GM21717 (cell line): Measurements from ENCODE around the gene ELL2.
"Not testable (repeated sequence)": the region's sequence is repeated elsewhere in the genome, so short reads cannot be mapped to it uniquely, and the experiment has no call there.

ENCODE experiments used
- ATAC-seq: cut with Tn5 transposase; IDR thresholded peaks from one replicate; pipeline ENCODE4 v1.9.1; 2021; ENCODE audit warnings: mild to moderate bottlenecking, moderate library complexity; ENCODE audit not compliant: unreplicated experiment

The ELL2 gene

DNA sequence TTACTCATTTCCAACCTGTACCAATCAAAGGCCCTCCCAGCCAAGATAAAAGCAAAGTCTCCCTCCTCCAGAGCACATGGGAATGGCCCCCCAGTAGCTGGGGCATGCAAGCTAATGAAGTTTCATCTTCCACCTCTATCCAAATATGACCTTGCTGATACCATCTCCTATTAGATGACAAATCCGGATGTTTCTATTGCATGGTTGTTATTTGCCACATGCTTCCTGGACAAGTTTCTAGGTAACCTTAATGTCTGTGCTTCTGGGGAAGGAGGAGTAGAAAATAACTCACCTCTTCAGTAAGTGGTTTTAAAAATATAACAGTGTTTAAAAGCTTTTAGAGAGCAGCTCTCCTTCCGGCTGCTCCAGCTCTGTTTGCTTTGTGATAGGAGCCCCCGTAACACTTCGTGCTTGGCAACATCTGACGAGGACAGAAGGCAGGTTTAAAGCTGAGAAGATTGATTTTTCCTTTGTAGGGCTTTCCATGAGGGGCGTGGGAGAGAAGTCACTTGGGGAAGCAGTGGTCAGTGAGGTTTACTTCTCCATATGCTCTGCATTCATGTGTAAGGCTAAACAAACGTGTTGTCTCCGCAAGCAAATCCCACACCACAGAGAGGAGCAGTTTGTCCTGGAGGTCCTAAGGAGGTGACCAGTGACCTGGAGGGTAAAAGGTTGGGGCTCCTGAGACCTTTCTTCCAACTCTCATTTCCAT lies 98.8 kb downstream of the ELL2 start:
- ATAC-seq: no peak

GRCh38 chr5:95861864-95862561 lies 99.6 kb downstream of the ELL2 start:
- no peak for ATAC-seq

DNA sequence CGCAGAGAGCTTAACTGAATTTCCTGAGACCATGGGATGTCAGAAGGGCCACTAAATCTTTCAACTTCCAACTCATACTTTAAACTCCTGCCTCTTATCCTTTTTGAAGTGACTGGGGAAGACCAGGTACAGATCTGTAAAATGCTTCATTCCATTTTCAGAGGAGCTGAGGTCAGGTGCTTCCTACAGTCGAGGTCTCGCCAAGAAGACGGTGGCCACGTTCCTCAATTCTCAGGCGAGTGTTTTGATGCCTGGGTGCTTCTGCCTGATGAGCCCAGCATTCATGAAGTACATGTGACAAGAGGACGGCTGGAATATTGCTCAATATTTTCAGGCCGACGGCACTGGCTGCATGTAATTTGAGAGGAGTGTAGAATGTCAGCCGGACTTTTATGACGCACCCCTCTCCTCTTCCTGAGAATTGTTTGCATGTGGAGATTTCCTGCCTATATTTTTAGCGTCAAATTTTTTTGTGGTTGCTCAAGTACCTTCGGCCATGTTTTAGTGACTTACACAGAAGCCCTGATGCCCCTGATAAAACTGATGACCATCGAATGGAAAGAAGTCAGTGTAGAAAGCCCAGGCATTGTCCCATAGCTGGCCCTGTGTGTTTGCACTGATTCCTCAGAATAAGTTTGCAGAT lies 100.3 kb downstream of the ELL2 start:
- ATAC-seq: no peak

- no peak for ATAC-seq
Observed at GRCh38 chr5:95859661-95860060, 102.0 kb downstream of the ELL2 start.

DNA sequence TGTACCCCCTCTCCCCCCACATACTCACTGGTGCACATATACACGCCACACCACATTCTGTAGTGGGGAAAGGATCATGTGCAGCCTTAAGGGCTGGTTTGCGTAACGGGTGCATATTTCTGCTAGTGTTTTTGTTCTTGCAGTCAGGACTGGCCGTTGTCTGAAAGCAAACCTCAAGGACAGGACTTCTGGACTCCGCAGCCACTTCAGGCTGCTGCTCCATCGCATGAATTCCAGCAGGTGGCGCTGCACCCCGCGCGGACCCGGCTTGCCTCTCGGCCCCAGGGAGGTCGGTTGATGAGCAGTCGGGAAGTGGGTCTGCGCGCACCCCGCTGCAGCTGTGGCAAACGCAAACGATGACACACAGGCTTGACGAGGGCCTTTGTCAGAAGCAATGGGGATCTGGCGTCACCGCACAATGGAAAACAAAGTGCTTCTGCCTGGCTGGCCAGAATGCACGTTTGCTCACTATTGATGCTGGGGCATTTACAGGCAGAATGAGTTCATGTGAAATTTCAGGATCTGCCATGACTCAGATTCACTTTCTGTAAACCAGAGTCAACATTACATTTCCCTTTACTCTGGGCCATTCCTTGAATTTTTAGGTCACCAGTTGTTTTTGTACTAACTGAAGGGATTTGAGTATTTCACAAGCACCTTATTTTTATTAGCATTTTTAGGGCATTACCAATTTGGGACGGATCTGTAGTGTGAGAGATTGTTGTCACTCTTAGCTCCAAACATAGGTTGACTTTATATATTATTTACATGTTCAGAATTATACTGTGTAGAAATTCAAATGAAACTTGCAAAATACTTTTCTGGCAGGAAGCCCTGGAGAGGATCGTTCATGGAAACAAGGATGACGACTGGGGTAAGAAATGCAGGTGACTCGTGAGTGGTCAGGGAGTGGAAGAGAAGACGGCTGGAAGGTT lies 102.7 kb downstream of the ELL2 start:
- peak; percentile 78 for ATAC-seq

DNA sequence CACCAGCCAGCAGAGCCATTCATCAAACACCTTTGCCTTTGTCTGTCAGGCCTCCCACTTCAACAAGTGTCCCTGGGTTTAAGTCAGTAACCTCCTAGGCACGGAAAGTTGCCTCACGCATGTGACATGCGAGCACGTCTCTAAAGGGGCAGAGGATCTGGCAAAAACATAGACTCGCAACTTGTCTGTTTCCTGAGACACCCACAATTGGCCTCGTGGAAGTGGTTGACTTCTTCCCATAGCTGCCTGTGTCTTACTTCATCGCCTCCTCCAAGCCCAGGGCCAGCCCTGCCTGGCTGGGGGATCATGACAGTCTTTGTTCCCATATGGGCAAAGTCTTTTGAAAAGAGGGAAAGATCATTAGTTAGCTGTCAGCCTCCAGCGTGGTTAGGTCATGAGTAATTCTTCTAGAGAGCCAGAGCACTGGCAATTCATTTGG lies 103.6 kb downstream of the ELL2 start:
- ATAC-seq: no peak

- ATAC-seq: no peak
Observed at GRCh38 chr5:95857185-95857945, 104.3 kb downstream of the ELL2 start.

GRCh38 chr5:95856501-95856981 lies 105.1 kb downstream of the ELL2 start:
- no peak for ATAC-seq

DNA sequence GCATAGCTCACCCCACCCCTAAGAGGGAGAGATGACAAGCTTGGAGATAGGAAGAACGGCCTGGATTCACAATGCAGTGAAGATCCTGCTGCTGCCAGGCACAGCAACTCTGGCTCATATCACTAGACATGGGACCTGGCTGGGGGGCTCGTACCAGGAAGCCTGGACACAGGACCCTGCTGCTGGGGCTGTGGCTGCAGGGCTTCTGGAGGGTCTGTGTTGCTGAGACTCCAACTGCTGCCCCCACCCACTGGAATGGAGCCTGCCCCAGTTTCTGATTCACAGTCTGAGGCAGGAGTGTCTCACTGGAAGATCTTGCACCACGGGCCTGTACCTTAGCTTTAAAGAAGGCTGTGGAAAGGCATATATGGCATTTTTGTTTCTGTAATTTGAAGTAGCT lies 108.2 kb downstream of the ELL2 start:
- ATAC-seq: no peak

DNA sequence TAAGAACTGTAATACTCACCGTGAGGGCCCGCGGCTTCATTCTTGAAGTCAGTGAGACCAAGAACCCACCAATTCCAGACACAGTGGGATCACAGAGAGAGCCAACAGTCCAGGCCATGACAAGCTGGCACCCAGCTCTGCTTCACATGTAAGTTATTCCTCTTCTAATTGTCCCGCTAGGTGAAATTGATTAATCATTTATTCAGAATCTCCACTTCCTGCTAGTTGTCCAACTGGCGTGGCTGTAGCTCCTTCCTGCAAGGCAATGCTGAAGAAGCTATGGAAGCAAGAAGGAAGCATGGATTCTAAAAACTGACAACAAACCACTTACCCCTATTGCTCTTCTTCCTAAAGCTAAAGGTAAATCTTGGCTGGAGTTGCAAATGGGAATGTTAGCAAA lies 109.1 kb downstream of the ELL2 start:
- ATAC-seq: no peak

DNA sequence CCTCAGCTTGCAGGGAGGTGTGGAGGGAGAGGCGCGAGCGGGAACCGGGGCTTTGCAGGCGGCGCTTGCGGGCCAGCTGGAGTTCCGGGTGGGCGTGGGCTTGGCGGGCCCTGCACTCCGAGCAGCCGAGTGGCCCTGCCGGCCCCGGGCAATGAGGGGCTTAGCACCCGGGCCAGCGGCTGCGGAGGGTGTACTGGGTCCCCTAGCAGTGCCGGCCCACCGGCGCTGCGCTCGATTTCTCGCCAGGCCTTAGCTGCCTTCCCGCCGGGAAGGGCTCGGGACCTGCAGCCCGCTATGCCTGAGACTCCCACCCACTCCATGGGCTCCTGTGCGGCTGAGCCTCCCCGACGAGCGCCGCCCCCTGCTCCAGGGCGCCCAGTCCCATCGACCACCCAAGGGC lies 110.5 kb downstream of the ELL2 start:
- not testable (repeated sequence) for ATAC-seq

- no peak for ATAC-seq
Observed at GRCh38 chr5:95850391-95850894, 111.2 kb downstream of the ELL2 start.

GRCh38 chr5:95848701-95849100 lies 113.0 kb downstream of the ELL2 start:
- no peak for ATAC-seq

- ATAC-seq: no peak
Observed at GRCh38 chr5:95847261-95847592, 114.4 kb downstream of the ELL2 start.

- ATAC-seq: peak; percentile 61
Observed at GRCh38 chr5:95846554-95847260, 114.9 kb downstream of the ELL2 start.

- no peak for ATAC-seq
Observed at GRCh38 chr5:95845391-95845790, 116.3 kb downstream of the ELL2 start.

GRCh38 chr5:95843733-95844223 lies 117.9 kb downstream of the ELL2 start:
- ATAC-seq: no peak

- peak; percentile 87 for ATAC-seq
Observed at GRCh38 chr5:95842854-95843544, 118.7 kb downstream of the ELL2 start.
